Measurements from ENCODE around the gene NIT1. TPM values are rescaled to one million over a fixed set of nuclear protein-coding genes. Genes with fewer than 3 reads are reported as not detected.

Gene NIT1
- total and polyA plus RNA-seq, 2 experiments from 2014 or later = 41.3 to 48.9 TPM

DNA sequence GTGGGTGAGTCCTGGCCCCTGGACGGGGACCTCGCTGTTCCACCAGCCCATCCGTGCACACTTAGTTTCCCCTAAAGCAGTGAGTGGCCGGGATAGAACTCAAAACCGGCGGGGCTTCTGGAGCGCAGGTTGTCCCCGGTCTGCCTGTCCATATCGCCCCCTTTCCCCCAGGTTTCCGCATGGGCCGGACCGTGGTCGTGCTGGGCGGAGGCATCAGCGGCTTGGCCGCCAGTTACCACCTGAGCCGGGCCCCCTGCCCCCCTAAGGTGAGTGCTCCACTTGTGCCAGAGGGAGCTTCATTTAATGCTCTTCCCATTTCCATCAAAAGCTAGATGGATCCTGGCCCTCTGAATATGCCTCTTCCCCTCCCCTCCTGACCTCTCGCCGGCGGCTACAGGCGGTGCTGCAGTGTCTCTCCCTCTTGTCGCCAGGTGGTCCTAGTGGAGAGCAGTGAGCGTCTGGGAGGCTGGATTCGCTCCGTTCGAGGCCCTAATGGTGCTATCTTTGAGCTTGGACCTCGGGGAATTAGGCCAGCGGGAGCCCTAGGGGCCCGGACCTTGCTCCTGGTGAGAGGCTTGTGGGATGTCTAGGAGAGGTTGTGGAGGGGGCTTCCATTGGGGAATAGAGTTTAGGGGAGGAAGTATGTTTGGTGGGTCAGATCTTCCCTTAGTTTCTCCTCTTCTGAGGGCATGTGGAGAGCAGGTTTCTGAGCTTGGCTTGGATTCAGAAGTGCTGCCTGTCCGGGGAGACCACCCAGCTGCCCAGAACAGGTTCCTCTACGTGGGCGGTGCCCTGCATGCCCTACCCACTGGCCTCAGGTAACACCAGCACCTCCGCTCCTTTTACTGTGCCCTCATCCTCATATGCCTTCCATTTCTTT, 49.0 kb downstream of the NIT1 start:
- Histone ChIP-seq H2AFZ (peak overlapping the region; percentile 74), H3K79me2 (peaks cover 3% of the 10 kb centered on the region), H3K9me3 (ENCODE audit: low read depth) (no peaks in the 10 kb centered on the region), H3K4me3 (peak overlapping the region; percentile 47), H3K4me1 (ENCODE audit: insufficient read depth) (peaks cover 11% of the 10 kb centered on the region), H3K4me2 (peak overlapping the region; percentile 74), H3K36me3 (replicated peaks; ENCODE audit: insufficient read depth, low read depth) (no peaks in the 10 kb centered on the region), H3K27ac (peak overlapping the region; percentile 29), H3K9me2 (replicated peaks; ENCODE audit: insufficient read depth) (no peaks in the 10 kb centered on the region), H4K20me1 (ENCODE audit: insufficient read depth, poor library complexity, severe bottlenecking) (no peaks in the 10 kb centered on the region), H3K27me3 (no peaks in the 10 kb centered on the region)
- no peak for TF ChIP-seq EZH2phosphoT487 (IDR thresholded peaks at IDR 0.05; ENCODE audit: low read depth, severe bottlenecking, unreplicated experiment)
- TF ChIP-seq, protein P1, sequence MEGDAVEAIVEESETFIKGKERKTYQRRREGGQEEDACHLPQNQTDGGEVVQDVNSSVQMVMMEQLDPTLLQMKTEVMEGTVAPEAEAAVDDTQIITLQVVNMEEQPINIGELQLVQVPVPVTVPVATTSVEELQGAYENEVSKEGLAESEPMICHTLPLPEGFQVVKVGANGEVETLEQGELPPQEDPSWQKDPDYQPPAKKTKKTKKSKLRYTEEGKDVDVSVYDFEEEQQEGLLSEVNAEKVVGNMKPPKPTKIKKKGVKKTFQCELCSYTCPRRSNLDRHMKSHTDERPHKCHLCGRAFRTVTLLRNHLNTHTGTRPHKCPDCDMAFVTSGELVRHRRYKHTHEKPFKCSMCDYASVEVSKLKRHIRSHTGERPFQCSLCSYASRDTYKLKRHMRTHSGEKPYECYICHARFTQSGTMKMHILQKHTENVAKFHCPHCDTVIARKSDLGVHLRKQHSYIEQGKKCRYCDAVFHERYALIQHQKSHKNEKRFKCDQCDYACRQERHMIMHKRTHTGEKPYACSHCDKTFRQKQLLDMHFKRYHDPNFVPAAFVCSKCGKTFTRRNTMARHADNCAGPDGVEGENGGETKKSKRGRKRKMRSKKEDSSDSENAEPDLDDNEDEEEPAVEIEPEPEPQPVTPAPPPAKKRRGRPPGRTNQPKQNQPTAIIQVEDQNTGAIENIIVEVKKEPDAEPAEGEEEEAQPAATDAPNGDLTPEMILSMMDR (IDR thresholded peaks at IDR 0.05; ENCODE audit: poor library complexity) = no peak
- TF ChIP-seq EZH2 (IDR thresholded peaks at IDR 0.05; ENCODE audit: borderline replicate concordance) = no peak
- 8% methylated on average over 33 of the region's 33 CpGs for WGBS (ENCODE audit: low lambda C conversion rate, missing lambda C conversion rate)
- peak; percentile 36 for DNase-seq (ENCODE audit: low spot score)

DNA sequence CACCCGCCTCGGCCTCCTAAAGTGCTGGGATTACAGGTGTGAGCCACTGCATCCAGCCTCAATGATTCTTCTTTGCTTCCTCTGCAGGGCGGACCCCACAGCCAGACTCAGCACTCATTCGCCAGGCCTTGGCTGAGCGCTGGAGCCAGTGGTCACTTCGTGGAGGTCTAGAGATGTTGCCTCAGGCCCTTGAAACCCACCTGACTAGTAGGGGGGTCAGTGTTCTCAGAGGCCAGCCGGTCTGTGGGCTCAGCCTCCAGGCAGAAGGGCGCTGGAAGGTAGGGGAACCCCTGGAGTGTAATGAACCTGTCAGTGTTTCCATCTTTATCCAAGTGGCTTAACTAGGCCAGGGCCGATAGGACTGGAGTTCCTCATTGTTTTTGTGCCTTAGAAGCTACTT, 51.0 kb downstream of the NIT1 start:
- Histone ChIP-seq H3K4me1 (ENCODE audit: insufficient read depth) (peaks cover 11% of the 10 kb centered on the region), H2AFZ (no peak overlapping the region), H3K27me3 (no peaks in the 10 kb centered on the region), H3K4me3 (no peak overlapping the region), H3K4me2 (no peak overlapping the region), H3K79me2 (peaks cover 3% of the 10 kb centered on the region), H3K36me3 (replicated peaks; ENCODE audit: insufficient read depth, low read depth) (no peaks in the 10 kb centered on the region), H3K9me3 (ENCODE audit: low read depth) (no peaks in the 10 kb centered on the region), H3K27ac (no peak overlapping the region), H4K20me1 (ENCODE audit: insufficient read depth, poor library complexity, severe bottlenecking) (no peaks in the 10 kb centered on the region), H3K9me2 (replicated peaks; ENCODE audit: insufficient read depth) (no peaks in the 10 kb centered on the region)
- WGBS (ENCODE audit: low lambda C conversion rate, missing lambda C conversion rate) = 97% methylated on average over 9 of the region's 9 CpGs
- TF ChIP-seq, protein P1 (IDR thresholded peaks at IDR 0.05; ENCODE audit: poor library complexity) = no peak
- TF ChIP-seq EZH2phosphoT487 (IDR thresholded peaks at IDR 0.05; ENCODE audit: low read depth, severe bottlenecking, unreplicated experiment) = no peak
- TF ChIP-seq EZH2 (IDR thresholded peaks at IDR 0.05; ENCODE audit: borderline replicate concordance) = no peak
- DNase-seq (ENCODE audit: low spot score) = no peak

Small RNA genes lying within 50 kb of the gene (small RNA-seq; reads per million reads assigned to genes)
- gene RF01225 = not detected

Other genes starting within 250 kb of the NIT1 start
- 9.0 and 11.3 TPM in 2 replicates for gene ITLN1, start 232.9 kb upstream of the NIT1 start, total RNA-seq
- 7.4 and 34.9 TPM in 2 replicates for gene ITLN1, start 232.9 kb upstream of the NIT1 start, polyA plus RNA-seq
- gene ITLN2, start 163.3 kb upstream of the NIT1 start, total RNA-seq = 1.3 and 1.4 TPM in 2 replicates
- 1.7 and 3.6 TPM in 2 replicates for gene ITLN2, start 163.3 kb upstream of the NIT1 start, polyA plus RNA-seq
- 140 and 180 TPM in 2 replicates for gene F11R, start 97.0 kb upstream of the NIT1 start, total RNA-seq
- 148 and 149 TPM in 2 replicates for gene F11R, start 97.0 kb upstream of the NIT1 start, polyA plus RNA-seq
- gene TSTD1, start 79.1 kb upstream of the NIT1 start, total RNA-seq = 30.8 and 36.3 TPM in 2 replicates
- 101 and 102 TPM in 2 replicates for gene TSTD1, start 79.1 kb upstream of the NIT1 start, polyA plus RNA-seq
- gene USF1, start 72.1 kb upstream of the NIT1 start, total RNA-seq = 62.1 and 85.1 TPM in 2 replicates
- gene USF1, start 72.1 kb upstream of the NIT1 start, polyA plus RNA-seq = 11.9 and 23.2 TPM in 2 replicates
- gene ARHGAP30, start 48.2 kb upstream of the NIT1 start, total RNA-seq = 0.52 and 0.80 TPM in 2 replicates
- gene ARHGAP30, start 48.2 kb upstream of the NIT1 start, polyA plus RNA-seq = 1.4 and 1.7 TPM in 2 replicates
- gene NECTIN4, start 28.5 kb upstream of the NIT1 start, total RNA-seq = 5.9 and 7.0 TPM in 2 replicates
- gene NECTIN4, start 28.5 kb upstream of the NIT1 start, polyA plus RNA-seq = 8.5 and 12.7 TPM in 2 replicates
- 1.4 and 3.9 TPM in 2 replicates for gene KLHDC9, start 19.7 kb upstream of the NIT1 start, total RNA-seq
- 4.5 and 7.4 TPM in 2 replicates for gene KLHDC9, start 19.7 kb upstream of the NIT1 start, polyA plus RNA-seq
- 47.6 and 63.1 TPM in 2 replicates for gene PFDN2, start 68 bp upstream of the NIT1 start, total RNA-seq
- gene PFDN2, start 68 bp upstream of the NIT1 start, polyA plus RNA-seq = 84.6 and 93.2 TPM in 2 replicates
- gene DEDD, start 14.6 kb downstream of the NIT1 start, total RNA-seq = 19.0 and 21.8 TPM in 2 replicates
- gene DEDD, start 14.6 kb downstream of the NIT1 start, polyA plus RNA-seq = 24.3 and 27.1 TPM in 2 replicates
- gene UFC1, start 35.9 kb downstream of the NIT1 start, total RNA-seq = 105 and 136 TPM in 2 replicates
- gene UFC1, start 35.9 kb downstream of the NIT1 start, polyA plus RNA-seq = 119 and 128 TPM in 2 replicates
- 5.5 and 7.7 TPM in 2 replicates for gene USP21, start 41.4 kb downstream of the NIT1 start, total RNA-seq
- 24.4 and 44.7 TPM in 2 replicates for gene USP21, start 41.4 kb downstream of the NIT1 start, polyA plus RNA-seq
- gene PPOX, start 48.3 kb downstream of the NIT1 start, total RNA-seq = 11.2 and 18.3 TPM in 2 replicates
- 30.7 and 31.6 TPM in 2 replicates for gene PPOX, start 48.3 kb downstream of the NIT1 start, polyA plus RNA-seq
- 32.2 and 36.0 TPM in 2 replicates for gene B4GALT3, start 59.4 kb downstream of the NIT1 start, total RNA-seq
- gene B4GALT3, start 59.4 kb downstream of the NIT1 start, polyA plus RNA-seq = 48.1 and 56.9 TPM in 2 replicates
- gene ADAMTS4, start 80.9 kb downstream of the NIT1 start, total RNA-seq = 1.2 and 2.3 TPM in 2 replicates
- gene ADAMTS4, start 80.9 kb downstream of the NIT1 start, polyA plus RNA-seq = 4.4 and 6.1 TPM in 2 replicates
- 103 TPM in 2 replicates for gene NDUFS2, start 84.3 kb downstream of the NIT1 start, total RNA-seq
- gene NDUFS2, start 84.3 kb downstream of the NIT1 start, polyA plus RNA-seq = 163 and 177 TPM in 2 replicates
- 1.1 and 4.3 TPM in 2 replicates for gene FCER1G, start 97.2 kb downstream of the NIT1 start, total RNA-seq
- 4.8 and 14.5 TPM in 2 replicates for gene FCER1G, start 97.2 kb downstream of the NIT1 start, polyA plus RNA-seq
- 3,581 and 4,608 TPM in 2 replicates for gene APOA2, start 105.5 kb downstream of the NIT1 start, total RNA-seq
- gene APOA2, start 105.5 kb downstream of the NIT1 start, polyA plus RNA-seq = 5,258 and 8,089 TPM in 2 replicates
- gene TOMM40L, start 108.0 kb downstream of the NIT1 start, total RNA-seq = 11.4 and 15.7 TPM in 2 replicates
- gene TOMM40L, start 108.0 kb downstream of the NIT1 start, polyA plus RNA-seq = 14.5 and 15.7 TPM in 2 replicates
- gene NR1I3, start 120.1 kb downstream of the NIT1 start, total RNA-seq = 2.6 and 4.1 TPM in 2 replicates
- gene NR1I3, start 120.1 kb downstream of the NIT1 start, polyA plus RNA-seq = 3.9 and 8.1 TPM in 2 replicates
- gene PCP4L1, start 140.6 kb downstream of the NIT1 start, total RNA-seq = 1.4 and 2.6 TPM in 2 replicates
- gene PCP4L1, start 140.6 kb downstream of the NIT1 start, polyA plus RNA-seq = 1.4 and 1.7 TPM in 2 replicates
- gene MPZ, start 191.9 kb downstream of the NIT1 start, total RNA-seq = 0.80 and 2.1 TPM in 2 replicates
- gene MPZ, start 191.9 kb downstream of the NIT1 start, polyA plus RNA-seq = 0.21 TPM in 1 of 2 replicates, not detected in the other
- 131 and 169 TPM in 2 replicates for gene SDHC, start 196.3 kb downstream of the NIT1 start, total RNA-seq
- gene SDHC, start 196.3 kb downstream of the NIT1 start, polyA plus RNA-seq = 291 and 358 TPM in 2 replicates
- gene CFAP126, start 249.8 kb downstream of the NIT1 start, total RNA-seq = not detected in 2 replicates
- gene CFAP126, start 249.8 kb downstream of the NIT1 start, polyA plus RNA-seq = not detected in 2 replicates